Measurements from ENCODE around the gene TAAR8. TPM values are rescaled to one million over a fixed set of nuclear protein-coding genes. Genes with fewer than 3 reads are reported as not detected.
"Not testable (repeated sequence)": the region's sequence is repeated elsewhere in the genome, so short reads cannot be mapped to it uniquely, and the experiment has no call there.

TAAR8 gene
- total RNA-seq, 1 donor from 2014 or later, result not detected

GRCh38 chr6:132590362-132590761 lies 37.9 kb downstream of the TAAR8 start:
- Histone ChIP-seq H3K27me3 (ENCODE audit: low read depth) (peaks cover 16% of the 10 kb centered on the region), H3K4me3 (no peak overlapping the region), H3K27ac (replicated peaks) (no peak overlapping the region), H3K9me3 (replicated peaks) (no peaks in the 10 kb centered on the region), H3K36me3 (no peaks in the 10 kb centered on the region), H3K4me1 (no peaks in the 10 kb centered on the region)
- DNase-seq, result no peak
- TF ChIP-seq CTCF (IDR thresholded peaks at IDR 0.05; ENCODE audit: borderline replicate concordance), result no peak
- intact Hi-C loops (cut with micrococcal nuclease), result no loop called here

GRCh38 chr6:132592855-132593254 lies 40.4 kb downstream of the TAAR8 start:
- H3K36me3 ChIP-seq, result no peaks in the 10 kb centered on the region
- peaks cover 16% of the 10 kb centered on the region for H3K27me3 ChIP-seq (ENCODE audit: low read depth)
- H3K27ac ChIP-seq (replicated peaks), result no peak overlapping the region
- no peak for DNase-seq
- no peaks in the 10 kb centered on the region for H3K9me3 ChIP-seq (replicated peaks)
- H3K4me1 ChIP-seq, result no peaks in the 10 kb centered on the region
- no peak for TF ChIP-seq CTCF (IDR thresholded peaks at IDR 0.05; ENCODE audit: borderline replicate concordance)
- intact Hi-C loops (cut with micrococcal nuclease), result no loop called here
- no peak overlapping the region for H3K4me3 ChIP-seq

GRCh38 chr6:132596201-132596600 lies 43.7 kb downstream of the TAAR8 start:
- no peak overlapping the region for H3K4me3 ChIP-seq
- DNase-seq, result no peak
- no peak overlapping the region for H3K27ac ChIP-seq (replicated peaks)
- intact Hi-C loops (cut with micrococcal nuclease), result no loop called here
- no peaks in the 10 kb centered on the region for H3K36me3 ChIP-seq
- H3K4me1 ChIP-seq, result no peaks in the 10 kb centered on the region
- no peak for TF ChIP-seq CTCF (IDR thresholded peaks at IDR 0.05; ENCODE audit: borderline replicate concordance)
- H3K27me3 ChIP-seq (ENCODE audit: low read depth), result peaks cover 16% of the 10 kb centered on the region
- no peaks in the 10 kb centered on the region for H3K9me3 ChIP-seq (replicated peaks)

GRCh38 chr6:132598473-132598872 lies 46.0 kb downstream of the TAAR8 start:
- no peaks in the 10 kb centered on the region for H3K36me3 ChIP-seq
- H3K27me3 ChIP-seq (ENCODE audit: low read depth), result peaks cover 13% of the 10 kb centered on the region
- DNase-seq, result no peak
- H3K4me1 ChIP-seq, result no peaks in the 10 kb centered on the region
- no peak overlapping the region for H3K27ac ChIP-seq (replicated peaks)
- H3K4me3 ChIP-seq, result no peak overlapping the region
- no peak for TF ChIP-seq CTCF (IDR thresholded peaks at IDR 0.05; ENCODE audit: borderline replicate concordance)
- intact Hi-C loops (cut with micrococcal nuclease), result no loop called here
- H3K9me3 ChIP-seq (replicated peaks), result no peaks in the 10 kb centered on the region

- H3K27me3 ChIP-seq (ENCODE audit: low read depth), result peaks cover 13% of the 10 kb centered on the region
- H3K9me3 ChIP-seq (replicated peaks); H3K36me3 ChIP-seq; H3K4me1 ChIP-seq; H3K27ac ChIP-seq (replicated peaks); H3K4me3 ChIP-seq; intact Hi-C loops (cut with micrococcal nuclease); DNase-seq: not testable (repeated sequence)
Observed at GRCh38 chr6:132600900-132601299, 48.4 kb downstream of the TAAR8 start.

Other genes with a start within 250 kb of the TAAR8 start
- gene MOXD1, start 151.2 kb upstream of the TAAR8 start, total RNA-seq, result 3.4 TPM
- gene STX7, start 39.6 kb upstream of the TAAR8 start, total RNA-seq, result 48.4 TPM
- gene TAAR9, start 14.4 kb upstream of the TAAR8 start, total RNA-seq, result not detected
- not detected for gene TAAR6, start 17.6 kb downstream of the TAAR8 start, total RNA-seq
- gene TAAR5, start 37.1 kb downstream of the TAAR8 start, total RNA-seq, result not detected
- not detected for gene TAAR2, start 71.6 kb downstream of the TAAR8 start, total RNA-seq
- not detected for gene TAAR1, start 106.5 kb downstream of the TAAR8 start, total RNA-seq
- gene VNN1, start 161.4 kb downstream of the TAAR8 start, total RNA-seq, result 1.1 TPM
- gene VNN2, start 205.2 kb downstream of the TAAR8 start, total RNA-seq, result 1.1 TPM
- gene SLC18B1, start 246.0 kb downstream of the TAAR8 start, total RNA-seq, result 2.7 TPM

Data from left ventricle myocardium inferior (tissue), 1 donor.